ENCODE data around the gene PKHD1. TPM values are rescaled to one million over a fixed set of nuclear protein-coding genes. Genes with fewer than 3 reads are reported as not detected.

PKHD1 gene
- total RNA-seq, 1 donor, result not detected

DNA sequence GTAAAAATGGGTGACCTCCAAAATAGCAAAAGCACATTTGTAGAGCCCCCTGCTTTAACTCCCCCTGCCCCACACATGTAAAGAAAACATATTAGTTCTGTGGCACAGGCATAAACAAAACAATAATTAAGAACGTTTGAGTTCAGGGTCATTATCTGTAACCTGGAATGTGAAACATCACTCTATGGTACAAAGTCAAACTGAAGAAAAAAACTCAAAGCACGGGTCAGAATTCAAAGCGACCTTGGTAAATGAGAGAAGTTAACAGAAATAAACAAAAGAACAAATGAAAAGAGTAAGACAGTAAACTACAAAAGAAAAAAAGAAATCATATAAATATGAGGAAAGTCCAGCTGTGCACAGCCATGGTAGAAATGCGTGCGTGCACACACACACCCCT is 67.5 kb downstream of the PKHD1 start:
- H3K4me3 ChIP-seq (ENCODE audit: low read depth, low read length), result no peak overlapping the region
- DNase-seq (ENCODE audit: low read depth), result no peak
- TF ChIP-seq, protein P1, sequence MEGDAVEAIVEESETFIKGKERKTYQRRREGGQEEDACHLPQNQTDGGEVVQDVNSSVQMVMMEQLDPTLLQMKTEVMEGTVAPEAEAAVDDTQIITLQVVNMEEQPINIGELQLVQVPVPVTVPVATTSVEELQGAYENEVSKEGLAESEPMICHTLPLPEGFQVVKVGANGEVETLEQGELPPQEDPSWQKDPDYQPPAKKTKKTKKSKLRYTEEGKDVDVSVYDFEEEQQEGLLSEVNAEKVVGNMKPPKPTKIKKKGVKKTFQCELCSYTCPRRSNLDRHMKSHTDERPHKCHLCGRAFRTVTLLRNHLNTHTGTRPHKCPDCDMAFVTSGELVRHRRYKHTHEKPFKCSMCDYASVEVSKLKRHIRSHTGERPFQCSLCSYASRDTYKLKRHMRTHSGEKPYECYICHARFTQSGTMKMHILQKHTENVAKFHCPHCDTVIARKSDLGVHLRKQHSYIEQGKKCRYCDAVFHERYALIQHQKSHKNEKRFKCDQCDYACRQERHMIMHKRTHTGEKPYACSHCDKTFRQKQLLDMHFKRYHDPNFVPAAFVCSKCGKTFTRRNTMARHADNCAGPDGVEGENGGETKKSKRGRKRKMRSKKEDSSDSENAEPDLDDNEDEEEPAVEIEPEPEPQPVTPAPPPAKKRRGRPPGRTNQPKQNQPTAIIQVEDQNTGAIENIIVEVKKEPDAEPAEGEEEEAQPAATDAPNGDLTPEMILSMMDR (IDR thresholded peaks at IDR 0.05; ENCODE audit: insufficient read depth, low read length), result no peak

DNA sequence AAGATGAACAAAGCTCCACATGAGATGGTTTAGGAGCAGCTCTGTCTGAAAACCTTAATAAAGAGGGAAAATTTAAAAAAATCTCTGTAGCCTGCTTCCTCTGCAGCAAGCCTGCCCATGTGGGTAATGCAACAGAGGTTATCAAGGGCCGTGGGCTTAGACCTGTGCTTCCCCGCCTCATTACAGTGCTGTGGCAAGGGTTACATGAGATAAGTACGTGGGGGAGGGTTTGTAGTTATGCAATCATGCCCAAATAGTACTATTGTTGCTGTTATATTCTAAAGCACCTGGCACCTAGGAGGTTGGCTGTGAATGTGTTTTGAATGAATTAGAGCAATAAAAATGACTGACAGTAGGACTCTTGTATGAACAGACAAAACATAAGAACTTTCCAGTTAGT is 68.3 kb downstream of the PKHD1 start:
- no peak overlapping the region for H3K4me3 ChIP-seq (ENCODE audit: low read depth, low read length)

DNA sequence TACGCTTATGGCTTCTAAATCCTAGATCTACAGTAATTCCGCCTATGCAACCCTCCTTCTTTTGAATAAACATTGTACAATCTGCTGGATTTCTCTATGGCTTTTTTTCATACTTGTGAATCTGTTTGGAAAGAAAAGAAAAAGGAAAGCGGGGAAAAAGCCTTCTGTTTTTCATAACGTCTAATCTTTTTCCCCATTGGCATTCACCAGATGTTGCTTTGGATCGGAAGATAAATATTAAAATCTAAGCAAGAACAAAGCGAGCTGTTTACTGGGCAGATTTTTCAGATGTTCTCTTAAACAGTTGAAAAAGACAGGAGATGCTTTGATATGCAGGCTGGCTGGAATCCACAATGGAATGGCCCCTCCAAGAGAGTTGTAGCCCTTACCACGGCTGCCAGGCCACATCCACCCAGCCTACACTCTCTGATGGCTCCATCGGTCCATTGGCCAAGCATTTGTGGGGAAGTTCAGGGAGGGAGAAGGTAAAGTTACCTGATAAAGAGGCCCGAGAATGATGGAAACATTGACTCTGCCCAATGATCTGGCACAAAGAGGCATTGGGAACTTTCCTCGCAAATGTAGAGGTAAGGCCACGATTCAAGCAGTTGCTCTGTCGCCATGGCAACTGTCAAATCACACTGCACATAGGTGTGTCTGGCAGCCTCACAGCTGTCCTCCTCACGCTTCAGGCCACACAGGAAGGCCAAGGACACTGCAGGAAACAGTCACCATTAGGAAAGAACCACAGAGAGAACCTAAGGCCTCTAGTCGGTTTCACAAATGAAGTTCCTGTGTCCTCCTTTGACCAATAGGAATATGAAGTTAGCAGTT is 70.3 kb downstream of the PKHD1 start:
- DNase-seq (ENCODE audit: low read depth), result no peak
- TF ChIP-seq, protein P1 (IDR thresholded peaks at IDR 0.05; ENCODE audit: insufficient read depth, low read length), result no peak
- no peak overlapping the region for H3K4me3 ChIP-seq (ENCODE audit: low read depth, low read length)

More for the DNA sequence above, 68.3 kb downstream of the PKHD1 start:
- no peak for DNase-seq (ENCODE audit: low read depth)
- TF ChIP-seq, protein P1 (IDR thresholded peaks at IDR 0.05; ENCODE audit: insufficient read depth, low read length), result no peak

DNA sequence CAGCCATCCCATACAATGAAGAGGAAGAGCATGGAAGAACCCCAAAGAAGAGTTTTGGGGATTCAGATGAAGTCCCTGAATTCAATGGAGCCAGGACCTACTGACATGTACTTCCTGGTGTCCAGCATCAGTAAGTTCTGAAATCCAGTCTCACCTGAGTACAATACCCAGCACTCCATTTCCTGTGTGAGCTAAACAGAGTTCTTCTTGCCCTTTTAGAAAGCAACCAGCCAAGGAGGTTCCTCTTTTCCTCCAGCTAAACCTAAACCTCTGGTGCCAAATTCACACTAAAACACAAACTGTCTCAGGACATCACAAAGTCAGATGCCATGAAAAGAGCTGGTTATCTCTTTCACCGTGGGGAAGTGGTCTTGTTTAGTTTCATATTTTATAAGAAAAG is 71.5 kb downstream of the PKHD1 start:
- TF ChIP-seq, protein P1 (IDR thresholded peaks at IDR 0.05; ENCODE audit: insufficient read depth, low read length), result no peak
- H3K4me3 ChIP-seq (ENCODE audit: low read depth, low read length), result no peak overlapping the region
- no peak for DNase-seq (ENCODE audit: low read depth)

DNA sequence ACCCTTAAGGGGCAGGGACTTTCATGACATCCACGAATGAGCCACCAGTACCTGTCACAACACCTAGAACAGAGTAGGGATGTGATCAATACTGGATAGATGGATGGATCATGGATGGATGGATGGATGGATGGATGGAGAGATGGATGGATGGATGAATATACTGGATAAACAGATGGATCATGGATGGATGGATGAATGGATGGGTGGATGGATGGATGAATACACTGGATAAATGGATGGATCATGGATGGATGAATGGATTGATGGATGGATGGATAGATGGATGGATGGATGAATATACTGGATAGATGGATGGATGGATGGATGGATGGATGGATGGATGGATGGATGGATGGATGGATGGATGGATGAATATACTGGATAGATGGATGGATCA is 73.0 kb downstream of the PKHD1 start:
- H3K4me3 ChIP-seq (ENCODE audit: low read depth, low read length), result no peak overlapping the region
- DNase-seq (ENCODE audit: low read depth), result no peak
- TF ChIP-seq, protein P1 (IDR thresholded peaks at IDR 0.05; ENCODE audit: insufficient read depth, low read length), result no peak

DNA sequence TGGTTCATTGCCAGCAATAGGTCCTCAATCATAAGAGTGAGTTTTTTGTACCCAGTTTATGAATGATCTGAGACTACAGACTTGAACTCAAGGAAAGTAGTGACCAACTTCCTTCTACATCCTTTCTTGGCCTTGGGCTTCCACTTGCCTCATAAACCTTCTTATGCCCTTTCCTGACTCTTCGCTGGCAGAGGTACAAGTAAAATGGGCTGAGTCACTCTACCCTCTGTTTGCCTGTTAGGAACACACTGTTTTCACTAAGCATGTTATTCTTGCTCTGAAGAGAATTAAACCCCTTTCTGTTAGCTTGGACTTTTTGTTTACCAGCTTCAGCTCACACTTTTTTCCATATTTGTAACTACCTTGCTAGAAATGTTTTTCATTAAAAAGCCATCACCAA is 74.4 kb downstream of the PKHD1 start:
- TF ChIP-seq, protein P1 (IDR thresholded peaks at IDR 0.05; ENCODE audit: insufficient read depth, low read length), result no peak
- DNase-seq (ENCODE audit: low read depth), result no peak

More for the DNA sequence above, 74.4 kb downstream of the PKHD1 start:
- no peak overlapping the region for H3K4me3 ChIP-seq (ENCODE audit: low read depth, low read length)

Measured in fibroblast of the aortic adventitia (primary cell).